Measurements from ENCODE around the gene DKK2.

- no peak for TF ChIP-seq JUN (CRISPR knock-in tag; IDR thresholded peaks at IDR 0.05)
- TF ChIP-seq, protein P1, sequence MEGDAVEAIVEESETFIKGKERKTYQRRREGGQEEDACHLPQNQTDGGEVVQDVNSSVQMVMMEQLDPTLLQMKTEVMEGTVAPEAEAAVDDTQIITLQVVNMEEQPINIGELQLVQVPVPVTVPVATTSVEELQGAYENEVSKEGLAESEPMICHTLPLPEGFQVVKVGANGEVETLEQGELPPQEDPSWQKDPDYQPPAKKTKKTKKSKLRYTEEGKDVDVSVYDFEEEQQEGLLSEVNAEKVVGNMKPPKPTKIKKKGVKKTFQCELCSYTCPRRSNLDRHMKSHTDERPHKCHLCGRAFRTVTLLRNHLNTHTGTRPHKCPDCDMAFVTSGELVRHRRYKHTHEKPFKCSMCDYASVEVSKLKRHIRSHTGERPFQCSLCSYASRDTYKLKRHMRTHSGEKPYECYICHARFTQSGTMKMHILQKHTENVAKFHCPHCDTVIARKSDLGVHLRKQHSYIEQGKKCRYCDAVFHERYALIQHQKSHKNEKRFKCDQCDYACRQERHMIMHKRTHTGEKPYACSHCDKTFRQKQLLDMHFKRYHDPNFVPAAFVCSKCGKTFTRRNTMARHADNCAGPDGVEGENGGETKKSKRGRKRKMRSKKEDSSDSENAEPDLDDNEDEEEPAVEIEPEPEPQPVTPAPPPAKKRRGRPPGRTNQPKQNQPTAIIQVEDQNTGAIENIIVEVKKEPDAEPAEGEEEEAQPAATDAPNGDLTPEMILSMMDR (IDR thresholded peaks at IDR 0.05) = no peak
- TF ChIP-seq MAX (CRISPR knock-in tag; IDR thresholded peaks at IDR 0.05) = no peak
Observed at GRCh38 chr4:106967892-106968291, 68.2 kb downstream of the DKK2 start.

Data from WTC11 (cell line).